GM19463 (cell line): ENCODE results near the gene MFNG.

Experiments
- ATAC-seq: cut with Tn5 transposase; IDR thresholded peaks from one replicate; pipeline ENCODE4 v1.9.1; 2021; ENCODE audit warnings: mild to moderate bottlenecking, moderate library complexity; ENCODE audit not compliant: unreplicated experiment

Gene MFNG

GRCh38 chr22:37497062-37497599 lies 10.9 kb upstream of the MFNG start:
- ATAC-seq, result no peak

- ATAC-seq, result no peak
Measured at GRCh38 chr22:37496651-37497050, 10.5 kb upstream of the MFNG start.

- ATAC-seq, result no peak
Measured at GRCh38 chr22:37493979-37494378, 7.8 kb upstream of the MFNG start.

GRCh38 chr22:37492428-37493344 lies 6.5 kb upstream of the MFNG start:
- ATAC-seq, result no peak

- ATAC-seq, result no peak
Measured at GRCh38 chr22:37491559-37492427, 5.6 kb upstream of the MFNG start.

- no peak for ATAC-seq
Measured at GRCh38 chr22:37491106-37491505, 4.9 kb upstream of the MFNG start.

GRCh38 chr22:37489983-37490382 lies 3.8 kb upstream of the MFNG start:
- no peak for ATAC-seq

GRCh38 chr22:37488337-37489135 lies 2.4 kb upstream of the MFNG start:
- ATAC-seq, result no peak

- no peak for ATAC-seq
Measured at GRCh38 chr22:37487571-37487970, 1.4 kb upstream of the MFNG start.

- no peak for ATAC-seq
Measured at GRCh38 chr22:37487129-37487528, 945 bp upstream of the MFNG start.

- ATAC-seq, result peak; percentile 16
Measured at GRCh38 chr22:37485395-37486223, 575 bp downstream of the MFNG start.

GRCh38 chr22:37484480-37485394 lies 1.4 kb downstream of the MFNG start:
- no peak for ATAC-seq

GRCh38 chr22:37483050-37483449 lies 3.1 kb downstream of the MFNG start:
- ATAC-seq, result no peak

- ATAC-seq, result no peak
Measured at GRCh38 chr22:37482244-37482643, 3.9 kb downstream of the MFNG start.

- no peak for ATAC-seq
Measured at GRCh38 chr22:37481347-37481907, 4.8 kb downstream of the MFNG start.

- ATAC-seq, result no peak
Measured at GRCh38 chr22:37480387-37481346, 5.5 kb downstream of the MFNG start.

GRCh38 chr22:37479196-37479595 lies 7.0 kb downstream of the MFNG start:
- ATAC-seq, result no peak
